Measurements from ENCODE around the gene YPEL5.

GRCh38 chr2:30192314-30192713, 45.5 kb downstream of the YPEL5 start:
- TF ChIP-seq CTCF (conservative IDR thresholded peaks at IDR 0.05 in 1 of 2, IDR thresholded peaks at IDR 0.05 in 1 of 2; ENCODE audit: low read depth in 1 of 2, low read length in 2 of 2) (no peak), EZH2 (IDR thresholded peaks at IDR 0.05; ENCODE audit: low read length, missing control alignments) (no peak)

All from fibroblast of lung (primary cell).